IPS DF 4.7 (cell line): ENCODE data around the gene SLC26A6.

Source experiments
- DNase-seq: peaks from one replicate; pipeline ENCODE4 v3.0.0-alpha.2; 2013; ENCODE audit warnings: low spot score; ENCODE audit errors: extremely low read depth

The SLC26A6 gene

DNA sequence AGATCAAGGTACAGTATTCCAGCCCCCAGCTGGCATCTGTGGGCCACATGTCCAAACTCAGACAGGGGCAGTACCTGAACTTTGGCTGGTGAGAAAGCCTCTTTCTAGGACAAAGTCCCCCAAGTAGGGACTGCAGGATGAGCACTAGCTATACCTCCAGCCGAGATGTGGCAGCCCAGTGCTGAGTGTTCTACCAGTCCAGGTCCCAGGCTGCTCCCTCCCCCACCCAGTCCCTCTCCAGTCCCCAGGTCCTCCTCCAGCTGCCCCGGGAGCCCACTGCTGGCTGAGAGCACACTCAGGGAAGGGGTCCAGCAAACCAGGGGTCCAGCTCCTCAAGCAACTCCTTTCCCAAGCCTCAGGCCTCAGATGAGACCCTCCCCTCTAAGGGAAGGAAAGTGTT is 1.5 kb downstream of the SLC26A6 start:
- DNase-seq, result no peak

DNA sequence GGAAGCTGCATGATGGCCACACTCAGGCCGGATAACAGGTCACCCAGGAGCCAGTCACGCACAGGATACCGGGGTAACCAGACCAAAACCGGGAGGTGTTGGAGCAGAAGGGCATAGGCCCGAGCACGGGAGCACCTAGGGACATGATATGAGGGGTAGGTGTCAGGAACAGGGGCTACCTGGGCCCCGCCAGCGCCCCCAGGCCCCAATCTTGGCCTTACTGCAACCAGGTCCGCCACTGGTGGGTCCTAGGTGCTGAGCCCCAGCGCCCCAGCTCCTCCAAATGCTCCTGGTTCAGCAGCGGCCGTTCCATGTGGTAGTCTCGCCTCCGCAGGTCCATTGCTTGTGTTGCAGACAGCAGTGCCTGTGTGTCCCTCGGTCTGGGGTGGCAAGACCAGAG is 2.0 kb downstream of the SLC26A6 start:
- DNase-seq, result no peak

DNA sequence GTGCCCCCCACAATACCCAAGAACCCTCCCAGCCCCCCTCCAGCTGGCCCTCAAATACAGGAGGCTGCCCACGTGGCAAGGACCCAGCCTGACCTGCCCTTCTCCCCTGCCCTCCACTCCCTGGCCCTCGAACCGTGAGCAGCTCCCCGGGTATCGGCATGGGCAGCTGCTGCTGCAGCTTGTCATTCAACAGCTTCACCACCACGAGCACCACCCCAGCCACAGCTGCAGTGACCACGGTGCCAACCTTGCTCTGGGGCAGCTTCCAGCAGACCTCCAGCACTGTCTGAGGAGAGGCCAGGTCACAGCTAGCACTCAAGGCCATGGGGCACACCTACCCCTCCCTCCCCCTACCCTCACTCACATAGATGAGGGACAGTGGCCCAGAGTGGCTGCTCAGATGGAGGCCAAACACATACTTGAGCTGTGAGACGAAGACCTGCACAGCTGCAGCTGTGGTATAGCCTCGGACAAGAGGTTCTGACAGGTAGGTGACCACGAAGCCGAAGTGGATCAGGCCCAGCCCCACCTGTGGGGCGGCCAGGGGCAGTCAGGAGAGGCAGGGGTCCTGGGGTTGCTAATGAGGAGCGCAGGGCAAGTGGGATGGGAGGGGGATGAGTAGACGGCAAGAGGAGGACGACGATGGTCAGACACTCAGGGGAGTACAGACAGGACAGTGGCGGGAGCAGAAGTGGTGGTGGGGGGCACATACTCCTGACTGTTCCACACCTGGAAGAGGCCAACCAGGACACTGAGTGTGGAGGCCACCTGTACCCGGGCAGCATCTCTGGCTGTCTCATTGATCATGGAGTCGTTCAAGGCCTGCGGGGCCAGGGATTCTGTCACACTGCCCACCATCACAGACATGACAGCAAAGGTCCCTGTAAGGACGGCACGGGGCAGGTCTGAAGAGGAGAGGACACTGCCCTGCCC is 3.5 kb downstream of the SLC26A6 start:
- no peak for DNase-seq

DNA sequence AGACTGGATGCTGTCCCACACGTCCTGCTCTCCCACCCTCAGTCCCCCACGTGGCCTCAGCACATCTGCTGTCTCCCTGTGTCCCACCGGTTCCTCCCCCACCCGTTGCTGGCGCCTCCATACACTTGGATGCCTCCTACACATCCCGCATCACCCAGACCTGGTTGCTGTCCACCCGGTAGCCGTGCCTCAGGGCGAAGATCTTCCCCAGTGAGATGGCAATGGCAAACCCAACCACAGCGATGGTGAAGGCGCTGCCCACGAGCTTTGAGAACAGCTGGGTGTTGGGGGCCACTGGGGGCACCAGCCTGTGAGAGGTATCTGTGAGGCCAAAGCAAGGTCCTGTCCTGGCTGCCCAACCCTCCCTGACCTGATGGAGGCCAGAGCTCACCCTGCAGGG is 4.4 kb downstream of the SLC26A6 start:
- no peak for DNase-seq

DNA sequence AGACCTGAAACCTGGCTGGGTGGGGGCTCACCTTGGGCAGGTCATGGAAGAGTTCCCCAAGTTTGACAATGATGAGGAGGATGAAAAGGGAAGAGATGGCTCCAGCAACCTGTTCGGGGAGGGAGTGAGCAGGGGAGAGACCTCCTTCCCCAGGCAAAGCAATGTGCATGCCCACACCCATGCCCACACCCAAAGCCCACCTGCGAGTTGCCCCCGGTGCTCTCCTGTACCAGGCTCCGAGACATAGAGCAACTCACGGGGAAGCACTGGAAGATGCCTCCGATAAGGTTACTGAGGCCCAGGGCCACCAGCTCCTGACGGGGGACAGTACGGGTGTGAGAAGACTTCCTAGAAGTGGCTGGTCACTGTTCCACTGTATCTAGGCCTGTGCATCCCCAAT is 4.9 kb downstream of the SLC26A6 start:
- no peak for DNase-seq

DNA sequence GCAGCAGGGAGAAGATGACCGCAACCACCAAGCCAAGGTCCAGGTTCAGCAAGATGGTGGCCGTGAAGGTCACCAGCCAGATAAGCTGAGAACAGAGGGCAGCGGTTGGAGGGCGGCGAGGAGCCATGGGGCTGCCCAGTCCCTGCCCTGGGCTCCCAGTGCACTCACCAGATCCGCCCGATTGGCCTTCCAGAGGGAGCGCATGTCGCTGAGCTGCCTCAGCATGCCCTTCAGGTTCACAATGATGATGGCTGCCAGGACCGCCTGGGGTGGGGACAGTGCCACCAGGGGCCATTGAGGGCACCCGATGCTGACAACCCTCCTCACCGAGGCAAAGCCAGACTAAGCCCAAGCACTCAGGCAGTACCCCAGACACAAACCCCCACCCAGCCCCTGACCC is 5.4 kb downstream of the SLC26A6 start:
- no peak for DNase-seq

DNA sequence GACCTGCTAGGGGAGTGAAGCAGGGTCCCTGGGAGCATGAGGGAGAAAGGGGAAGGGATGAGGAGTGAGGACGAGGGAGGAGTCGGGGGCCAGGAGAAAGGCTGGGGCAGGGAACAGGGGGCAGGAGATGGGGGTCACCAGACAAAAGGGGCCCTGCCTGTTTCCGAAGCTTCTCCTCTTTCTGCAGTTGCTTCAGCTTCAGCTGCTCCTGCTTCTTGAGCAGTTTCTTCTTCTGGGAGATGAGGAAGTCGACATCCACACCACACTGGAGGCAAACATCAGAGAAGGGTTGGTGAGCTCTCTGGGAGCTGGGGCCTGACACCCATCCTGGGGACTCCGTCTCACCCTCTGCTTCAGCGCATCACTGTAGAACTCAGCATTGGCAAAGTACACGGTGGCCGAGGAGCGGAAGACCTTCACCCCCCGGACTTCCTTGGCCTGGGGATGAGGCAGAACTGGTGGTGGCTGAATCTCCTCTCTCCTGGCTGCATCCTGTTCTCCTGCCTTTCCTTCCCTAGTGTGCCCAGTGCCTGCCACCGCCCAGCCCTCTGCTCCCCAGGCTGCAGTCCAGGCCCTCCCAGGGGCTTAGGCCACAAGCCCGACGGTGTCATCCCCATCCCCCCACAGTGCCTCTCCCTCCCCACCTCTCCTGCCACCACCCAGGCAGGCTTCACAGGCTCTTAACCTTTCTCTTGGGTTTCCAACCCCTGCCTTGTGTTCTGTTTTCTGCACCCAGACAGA is 6.8 kb downstream of the SLC26A6 start:
- no peak for DNase-seq

DNA sequence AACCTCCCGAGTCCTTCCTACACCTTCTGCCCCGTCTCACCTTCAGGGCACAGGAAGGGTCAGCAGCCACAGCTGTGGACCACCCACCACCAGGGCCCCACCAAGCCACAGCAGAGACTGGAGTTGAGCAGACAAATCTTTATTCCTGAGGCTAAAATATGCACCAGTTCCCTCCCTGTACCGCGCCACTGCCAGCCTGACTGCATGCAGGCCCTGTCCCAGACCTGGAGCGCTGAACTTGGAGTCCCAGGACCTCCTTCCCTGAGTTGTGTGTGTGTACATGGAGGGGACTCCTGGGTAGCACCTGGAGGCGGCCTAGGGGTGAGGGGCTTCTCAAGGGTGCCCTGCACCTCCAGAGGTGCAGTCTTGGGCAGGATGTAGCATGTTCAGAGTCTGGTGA is 9.7 kb downstream of the SLC26A6 start:
- DNase-seq, result no peak

DNA sequence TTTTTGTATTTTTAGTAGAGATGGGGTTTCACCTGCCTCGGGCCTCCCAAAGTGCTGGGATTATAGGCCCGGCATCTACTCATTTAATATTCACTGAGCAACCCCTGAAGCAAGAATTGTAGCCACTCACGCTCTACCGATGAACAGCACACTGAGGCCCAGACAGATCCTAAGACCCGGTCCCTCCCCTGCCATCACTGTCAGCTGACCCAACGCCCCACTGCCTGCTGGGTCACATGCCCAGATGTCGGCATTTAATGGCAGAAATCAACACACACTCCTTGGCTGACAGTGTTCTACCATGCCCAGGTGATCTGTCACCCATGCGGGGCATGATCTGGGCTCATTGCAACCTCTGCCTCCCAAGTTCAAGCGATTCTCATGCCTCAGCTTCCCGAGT is 10.5 kb downstream of the SLC26A6 start:
- DNase-seq, result no peak

DNA sequence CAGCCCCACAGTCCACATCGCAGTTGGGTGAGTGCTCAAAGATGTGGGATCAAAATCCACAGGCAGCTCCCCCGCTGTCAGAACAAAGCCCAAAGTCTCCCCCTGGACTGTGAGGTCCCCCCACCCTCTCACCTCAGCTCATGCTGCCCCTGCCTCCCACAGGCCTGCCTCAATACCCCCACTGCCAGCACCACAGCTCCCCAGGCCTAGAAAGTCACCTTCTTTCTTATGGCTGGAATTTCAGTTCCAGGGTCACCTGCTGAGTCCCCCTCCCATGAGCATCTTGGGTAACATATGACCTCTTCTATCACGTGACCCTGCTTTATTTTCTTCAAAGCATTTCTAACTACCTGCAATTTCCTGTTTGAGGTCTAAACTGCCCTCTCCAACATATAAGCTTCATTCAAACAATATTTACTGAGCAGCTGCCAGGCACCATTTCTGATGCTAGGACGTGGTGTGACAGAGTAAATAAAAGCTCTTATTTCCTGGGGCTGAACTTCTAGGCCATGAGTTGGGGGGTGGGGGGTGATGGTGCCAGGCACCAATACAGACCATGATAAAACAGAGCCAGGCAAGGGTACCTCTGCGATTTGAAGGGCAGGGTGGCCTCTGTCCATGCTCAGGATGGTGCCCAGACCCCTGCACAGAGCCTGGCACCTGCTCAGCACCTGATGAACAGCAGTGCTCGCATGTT is 11.3 kb downstream of the SLC26A6 start:
- no peak for DNase-seq

DNA sequence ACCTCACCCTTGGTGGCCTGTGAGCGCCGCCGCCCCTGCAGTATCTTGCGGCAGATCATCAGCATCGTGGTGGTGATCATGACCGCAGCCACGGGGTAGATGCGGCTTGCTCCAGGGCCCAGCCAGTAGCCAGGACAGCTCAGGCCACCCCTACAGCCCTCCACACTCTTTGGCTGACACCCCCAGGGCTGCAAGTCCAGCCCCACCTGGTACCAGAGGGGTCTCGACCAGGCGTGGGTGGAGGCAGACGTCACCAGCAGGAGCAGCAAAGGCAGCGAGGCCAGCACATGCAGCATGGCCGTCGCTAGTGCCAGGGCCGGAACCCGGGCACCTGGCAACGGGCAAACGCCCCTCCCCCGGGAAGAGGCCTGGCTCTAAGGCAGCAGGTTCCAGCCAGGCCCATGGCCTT is 13.8 kb downstream of the SLC26A6 start, which contains the start of gene TMEM89:
Gene TMEM89 (minus strand): TSS at position 309 of the 409 bp plus-strand sequence. CDS start 13 bp downstream, at position 296.
- no peak for DNase-seq

DNA sequence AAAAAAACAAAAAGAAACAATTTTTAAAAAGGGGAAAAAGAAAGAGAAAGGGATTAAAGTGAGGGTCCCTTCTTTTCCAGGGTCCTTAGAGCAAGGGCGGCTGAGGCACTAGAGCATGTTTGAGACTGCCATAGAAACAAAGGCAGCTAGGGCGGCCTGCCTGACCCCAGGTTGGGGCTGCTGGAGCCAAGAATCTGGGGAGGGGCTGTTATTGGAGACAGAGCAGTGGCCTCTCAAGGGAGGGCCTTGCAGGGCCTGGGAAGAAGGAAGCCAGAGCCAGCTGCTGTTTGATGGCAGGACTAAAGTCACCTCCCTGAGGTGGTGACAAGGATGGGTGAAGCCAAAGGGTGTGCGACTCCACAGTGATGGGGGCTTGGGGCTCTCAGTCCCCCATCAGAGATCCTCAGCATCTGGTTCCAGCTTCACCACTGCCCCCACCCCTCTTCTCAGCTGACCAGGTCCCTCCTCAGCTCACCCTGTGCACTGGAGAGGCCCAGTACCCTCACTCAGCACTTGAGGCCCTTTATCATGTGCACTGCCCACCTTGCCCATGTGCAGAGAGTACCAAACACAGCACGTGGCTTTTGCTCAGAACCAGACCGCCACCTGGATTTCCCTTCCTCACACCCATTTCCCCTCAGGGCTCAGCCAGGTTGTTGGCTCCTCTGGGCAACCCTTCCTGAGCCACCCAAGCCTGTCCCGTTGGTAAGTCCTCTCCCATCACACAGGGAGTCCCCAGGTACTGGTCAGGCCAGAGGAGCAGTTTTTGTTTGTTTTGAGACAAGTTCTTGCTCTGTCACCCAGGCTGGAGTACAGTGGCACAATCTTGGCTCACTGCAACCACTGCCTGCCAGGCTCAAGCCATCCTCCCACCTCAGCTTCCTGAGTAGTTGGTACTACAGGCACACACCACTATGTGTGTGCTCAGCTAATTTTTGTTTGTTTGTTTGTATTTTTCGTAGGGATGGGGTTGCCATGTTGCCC is 15.4 kb downstream of the SLC26A6 start:
- no peak for DNase-seq

DNA sequence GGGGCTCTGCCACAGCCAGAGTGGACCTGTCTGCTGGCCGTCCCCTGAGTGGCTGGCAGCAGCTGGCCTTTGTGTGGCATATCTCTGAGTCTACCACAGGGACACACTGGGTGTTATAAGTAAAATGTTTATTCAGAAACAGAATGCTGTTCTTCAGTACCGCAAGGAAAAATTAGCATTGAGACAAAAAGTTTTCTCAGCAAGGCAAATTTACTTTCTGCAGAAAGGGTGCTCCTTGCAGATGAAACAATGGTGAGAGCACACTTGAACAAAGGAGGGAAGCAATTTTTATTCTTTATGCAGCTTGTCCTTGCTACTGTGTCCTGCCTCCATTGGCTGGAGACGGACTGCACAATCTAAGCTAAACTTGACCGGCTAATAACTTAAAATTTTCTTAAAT is 17.7 kb downstream of the SLC26A6 start:
- no peak for DNase-seq

DNA sequence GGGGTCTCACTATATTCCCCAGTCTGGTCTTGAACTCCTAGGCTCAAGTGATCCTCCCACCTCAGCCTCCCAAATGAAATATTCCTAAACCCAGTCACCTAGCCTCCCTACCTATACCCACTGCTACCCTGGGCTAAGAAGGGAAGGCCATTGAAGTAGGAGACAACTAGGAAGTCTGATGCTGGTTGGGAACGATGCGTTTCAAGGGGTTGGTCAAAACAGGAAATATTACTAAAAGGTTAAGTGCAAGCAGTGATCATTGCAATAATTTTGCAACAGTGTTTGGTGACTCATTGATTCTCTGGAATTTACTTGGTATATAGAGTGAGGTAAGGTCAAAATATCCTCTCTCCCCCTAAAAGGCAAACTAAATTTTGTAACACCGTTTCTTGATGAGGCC is 21.2 kb downstream of the SLC26A6 start:
- DNase-seq, result no peak

DNA sequence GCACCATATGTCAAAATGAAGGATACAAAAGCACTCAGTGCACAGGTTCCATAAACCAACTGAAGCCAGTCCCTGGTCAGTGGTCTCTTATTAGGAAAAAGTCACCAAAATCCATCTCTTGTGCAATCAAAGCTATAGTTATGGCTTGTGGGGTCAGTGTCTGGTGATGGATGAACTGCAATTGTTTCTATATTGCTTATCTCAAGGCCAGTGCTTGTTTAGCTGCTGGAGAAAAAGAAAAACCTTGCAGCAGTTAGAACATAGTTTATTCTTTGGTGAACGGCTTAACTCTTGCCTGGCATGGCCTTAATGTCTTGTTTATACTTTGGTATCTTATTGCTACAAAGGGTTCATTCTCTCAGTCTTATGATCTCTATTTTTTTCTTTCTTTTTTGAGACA is 23.0 kb downstream of the SLC26A6 start:
- DNase-seq, result no peak

DNA sequence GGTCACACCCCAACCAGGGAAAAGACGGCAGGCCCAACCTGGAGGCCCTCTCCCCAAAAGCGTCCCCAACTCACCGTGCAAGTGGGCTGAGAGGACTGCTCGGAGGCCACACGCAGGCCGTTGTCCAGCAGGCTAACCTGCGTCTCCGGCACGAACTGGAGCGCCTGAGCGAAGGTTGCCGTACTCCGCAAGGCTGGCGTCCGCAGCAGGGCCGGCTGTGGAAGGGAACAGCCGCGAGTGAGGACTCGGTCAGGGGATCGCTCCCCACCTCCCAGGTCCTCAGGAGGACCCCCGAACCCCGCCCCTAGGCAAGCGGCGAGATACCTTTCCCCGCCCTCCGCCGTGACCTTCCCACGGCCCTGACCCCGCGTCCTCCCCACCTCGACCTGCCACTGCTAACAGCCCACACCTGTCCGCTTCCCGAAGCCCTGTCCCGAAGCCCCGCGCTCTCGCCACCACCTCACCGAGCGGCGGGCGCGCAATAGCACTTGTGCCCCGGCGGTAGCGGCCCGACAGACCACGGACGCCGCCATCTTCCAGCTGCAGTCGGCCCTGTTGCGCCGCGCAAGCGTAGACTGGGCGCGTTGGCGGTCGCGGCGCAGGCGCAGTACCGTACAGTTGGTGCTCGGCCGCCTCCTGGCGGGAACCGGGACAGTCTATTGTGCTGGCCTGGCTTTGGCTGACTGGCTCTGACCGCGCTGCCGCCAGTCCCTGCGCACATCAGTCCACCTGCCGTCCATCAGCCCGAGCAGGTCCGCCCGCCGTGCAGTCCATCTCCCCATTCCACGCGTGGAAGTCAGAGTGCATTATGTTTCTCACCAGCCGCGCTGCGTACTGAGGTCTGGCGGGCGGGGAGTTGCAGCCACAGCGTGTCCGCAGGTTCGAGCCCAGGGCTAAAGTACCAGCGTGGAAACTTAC is 25.9 kb downstream of the SLC26A6 start, which contains the start of gene UQCRC1:
Gene UQCRC1 (minus strand): TSS at position 559 of the 918 bp plus-strand sequence. CDS start 26 bp downstream, at position 533.
- peak; percentile 74 for DNase-seq

DNA sequence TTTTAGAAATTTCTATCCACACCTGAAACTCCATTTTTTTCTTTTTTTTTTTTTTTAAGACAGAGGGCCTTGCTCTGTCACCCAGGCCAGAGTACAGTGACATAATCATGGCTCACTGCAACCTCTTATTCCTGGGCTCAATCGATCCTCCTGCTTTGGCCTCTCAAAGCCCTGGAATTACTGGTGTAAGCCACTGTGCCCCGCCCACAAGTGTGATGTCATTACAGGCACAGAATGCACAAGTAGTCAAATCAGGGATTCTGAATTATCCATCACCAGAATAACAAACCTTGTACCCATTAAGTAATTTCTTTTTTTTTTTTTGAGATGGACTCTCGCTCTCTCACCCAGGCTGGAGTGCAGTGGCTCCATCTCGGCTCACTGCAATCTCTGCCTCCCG is 27.7 kb downstream of the SLC26A6 start:
- DNase-seq, result no peak

DNA sequence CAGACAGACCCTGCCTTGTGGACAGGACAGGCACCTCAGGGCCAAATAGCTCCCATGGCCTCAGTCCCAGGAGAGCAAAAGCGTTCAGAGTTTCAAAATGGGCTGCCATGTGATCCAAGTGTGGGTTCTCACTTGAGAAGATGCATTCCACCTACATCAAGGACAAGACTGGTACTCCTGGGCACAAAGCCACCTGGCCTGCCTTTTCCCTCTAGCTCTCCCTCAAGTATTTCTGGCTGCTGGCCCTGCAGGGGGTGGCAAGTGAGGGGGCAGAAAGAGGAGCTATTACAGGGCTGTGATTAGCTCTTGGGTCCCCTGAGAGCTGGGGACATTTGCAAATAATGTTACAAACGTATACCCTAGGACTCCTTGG is 33.7 kb downstream of the SLC26A6 start:
- DNase-seq, result no peak
